Measurements from ENCODE around the gene ANKLE2. TPM values are rescaled to one million over a fixed set of nuclear protein-coding genes. Genes with fewer than 3 reads are reported as not detected.

The ANKLE2 gene
- polyA plus RNA-seq, 1 donor (not counting 4 experiments of a cell fraction or from before 2014, with no cell fraction given) = 109 TPM

DNA sequence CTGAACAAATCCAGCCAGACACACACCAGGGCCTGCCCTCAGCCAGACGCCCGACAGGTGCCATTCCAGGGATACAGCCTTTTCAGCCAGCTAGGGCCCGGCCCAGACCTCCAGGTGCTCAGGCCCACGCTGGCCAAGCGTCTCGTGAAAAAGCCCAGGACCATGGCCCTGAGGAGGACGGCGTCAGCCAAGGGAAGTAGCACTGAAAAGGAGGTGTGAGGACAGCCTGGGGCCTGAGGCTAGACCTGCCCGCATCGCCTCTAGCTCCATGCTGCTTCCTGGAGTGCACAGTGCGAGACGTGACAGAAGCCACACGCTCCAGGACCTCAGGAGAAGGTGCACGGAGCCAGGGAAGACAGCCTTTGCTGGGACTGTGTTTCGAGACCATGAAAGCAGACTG lies 37.2 kb upstream of the ANKLE2 start:
- Histone ChIP-seq H3K27me3 (ENCODE audit: control insufficient read depth, extremely low read depth, insufficient read depth, low read length) (no peaks in the 10 kb centered on the region), H3K4me2 (ENCODE audit: control insufficient read depth, extremely low read depth, insufficient read depth, low read depth, low read length) (no peak overlapping the region), H3K27ac (ENCODE audit: control insufficient read depth, insufficient read depth, low read length) (no peak overlapping the region), H3K4me3 (ENCODE audit: control insufficient read depth in 2 of 3, extremely low read depth in 1 of 3, insufficient read depth in 2 of 3, low read depth in 1 of 3, low read length in 3 of 3) (no peak overlapping the region), H3K9me3 (ENCODE audit: control insufficient read depth, low read depth, low read length) (no peaks in the 10 kb centered on the region), H3K36me3 (ENCODE audit: control insufficient read depth in 2 of 2, extremely low read depth in 1 of 2, insufficient read depth in 2 of 2, low read length in 2 of 2) (peaks cover 43 to 44% of the 10 kb centered on the region in 2 experiments), H3K9me1 (ENCODE audit: control insufficient read depth, extremely low read depth, insufficient read depth, low read length) (no peaks in the 10 kb centered on the region), H2AFZ (ENCODE audit: control insufficient read depth, low read length) (no peak overlapping the region), H3K4me1 (ENCODE audit: control insufficient read depth, extremely low read depth, insufficient read depth, low read length) (no peaks in the 10 kb centered on the region), H4K20me1 (ENCODE audit: control insufficient read depth, extremely low read depth, insufficient read depth, low read length) (peaks cover 3% of the 10 kb centered on the region), H3K9ac (ENCODE audit: control insufficient read depth, extremely low read depth, insufficient read depth, low read length) (no peak overlapping the region), H3K79me2 (ENCODE audit: control insufficient read depth, insufficient read depth, low read length) (peaks cover 11% of the 10 kb centered on the region)
- no peak for DNase-seq (ENCODE audit: low read depth, low spot score)
- TF ChIP-seq, protein P1, sequence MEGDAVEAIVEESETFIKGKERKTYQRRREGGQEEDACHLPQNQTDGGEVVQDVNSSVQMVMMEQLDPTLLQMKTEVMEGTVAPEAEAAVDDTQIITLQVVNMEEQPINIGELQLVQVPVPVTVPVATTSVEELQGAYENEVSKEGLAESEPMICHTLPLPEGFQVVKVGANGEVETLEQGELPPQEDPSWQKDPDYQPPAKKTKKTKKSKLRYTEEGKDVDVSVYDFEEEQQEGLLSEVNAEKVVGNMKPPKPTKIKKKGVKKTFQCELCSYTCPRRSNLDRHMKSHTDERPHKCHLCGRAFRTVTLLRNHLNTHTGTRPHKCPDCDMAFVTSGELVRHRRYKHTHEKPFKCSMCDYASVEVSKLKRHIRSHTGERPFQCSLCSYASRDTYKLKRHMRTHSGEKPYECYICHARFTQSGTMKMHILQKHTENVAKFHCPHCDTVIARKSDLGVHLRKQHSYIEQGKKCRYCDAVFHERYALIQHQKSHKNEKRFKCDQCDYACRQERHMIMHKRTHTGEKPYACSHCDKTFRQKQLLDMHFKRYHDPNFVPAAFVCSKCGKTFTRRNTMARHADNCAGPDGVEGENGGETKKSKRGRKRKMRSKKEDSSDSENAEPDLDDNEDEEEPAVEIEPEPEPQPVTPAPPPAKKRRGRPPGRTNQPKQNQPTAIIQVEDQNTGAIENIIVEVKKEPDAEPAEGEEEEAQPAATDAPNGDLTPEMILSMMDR (optimal IDR thresholded peaks at IDR 0.05 in 1 of 3, IDR thresholded peaks at IDR 0.05 in 1 of 3, conservative IDR thresholded peaks at IDR 0.05 in 1 of 3; ENCODE audit: extremely low read depth in 1 of 3, insufficient read depth in 2 of 3, low read length in 3 of 3) = no peak
- TF ChIP-seq EZH2 (IDR thresholded peaks at IDR 0.05; ENCODE audit: low read length) = no peak
- no peak for FAIRE-seq
- dilution Hi-C loops (cut with MboI; ENCODE audit: extremely low pct_ligation_motif_present, low sequenced_read_pairs) = no loop called here

DNA sequence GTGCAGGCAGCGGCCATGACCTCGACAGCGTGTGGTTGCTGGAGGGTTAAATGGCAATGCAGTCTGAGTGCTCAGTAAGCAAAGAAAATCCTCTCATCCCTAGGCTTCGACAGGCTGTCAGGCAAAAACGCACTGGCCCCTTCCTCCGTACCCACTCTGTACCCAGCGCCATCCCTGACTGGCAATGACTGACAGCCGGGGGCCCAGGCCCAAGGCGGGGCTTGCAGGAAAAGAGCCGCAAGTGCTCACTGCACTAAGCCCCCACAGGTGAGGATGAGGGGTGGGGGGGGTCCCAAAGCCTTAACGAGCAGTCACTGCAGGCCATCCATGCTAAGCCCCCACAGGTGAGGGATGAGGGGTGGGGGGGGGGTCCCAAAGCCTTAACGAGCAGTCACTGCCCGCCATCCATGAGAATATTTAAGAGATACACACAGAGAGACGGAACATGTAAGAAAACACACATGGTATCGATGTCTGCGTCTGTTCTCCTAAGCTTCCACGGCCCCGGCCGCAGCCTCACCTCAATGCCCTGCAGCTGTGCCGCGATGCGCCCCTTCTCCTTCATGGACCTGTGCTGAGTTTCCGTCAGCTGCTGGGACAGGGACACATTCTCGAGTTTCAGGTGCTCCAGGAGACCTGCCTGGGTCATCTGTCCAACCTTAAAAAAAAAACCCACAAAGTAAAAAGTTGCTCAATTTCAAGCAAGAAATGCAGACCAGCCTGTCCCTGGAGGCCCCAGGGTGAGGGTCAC lies 36.4 kb upstream of the ANKLE2 start:
- peaks cover 39 to 40% of the 10 kb centered on the region in 2 experiments for H3K36me3 ChIP-seq (ENCODE audit: control insufficient read depth in 2 of 2, extremely low read depth in 1 of 2, insufficient read depth in 2 of 2, low read length in 2 of 2)
- DNase-seq (ENCODE audit: low read depth, low spot score) (no peak), FAIRE-seq (no peak)
- H3K79me2 ChIP-seq (ENCODE audit: control insufficient read depth, insufficient read depth, low read length) = peaks cover 14% of the 10 kb centered on the region
- H3K27me3 ChIP-seq (ENCODE audit: control insufficient read depth, extremely low read depth, insufficient read depth, low read length) = no peaks in the 10 kb centered on the region
- H2AFZ ChIP-seq (ENCODE audit: control insufficient read depth, low read length) = no peak overlapping the region
- dilution Hi-C loops (cut with MboI; ENCODE audit: extremely low pct_ligation_motif_present, low sequenced_read_pairs) = no loop called here
- no peak overlapping the region for H3K27ac ChIP-seq (ENCODE audit: control insufficient read depth, insufficient read depth, low read length)
- H3K9me3 ChIP-seq (ENCODE audit: control insufficient read depth, low read depth, low read length) = no peaks in the 10 kb centered on the region
- no peak overlapping the region for H3K9ac ChIP-seq (ENCODE audit: control insufficient read depth, extremely low read depth, insufficient read depth, low read length)
- no peaks in the 10 kb centered on the region for H3K4me1 ChIP-seq (ENCODE audit: control insufficient read depth, extremely low read depth, insufficient read depth, low read length)
- no peak overlapping the region for H3K4me2 ChIP-seq (ENCODE audit: control insufficient read depth, extremely low read depth, insufficient read depth, low read depth, low read length)
- TF ChIP-seq, protein P1 (optimal IDR thresholded peaks at IDR 0.05 in 1 of 3, IDR thresholded peaks at IDR 0.05 in 1 of 3, conservative IDR thresholded peaks at IDR 0.05 in 1 of 3; ENCODE audit: extremely low read depth in 1 of 3, insufficient read depth in 2 of 3, low read length in 3 of 3) = no peak
- no peak for TF ChIP-seq EZH2 (IDR thresholded peaks at IDR 0.05; ENCODE audit: low read length)
- peaks cover 3% of the 10 kb centered on the region for H4K20me1 ChIP-seq (ENCODE audit: control insufficient read depth, extremely low read depth, insufficient read depth, low read length)
- no peaks in the 10 kb centered on the region for H3K9me1 ChIP-seq (ENCODE audit: control insufficient read depth, extremely low read depth, insufficient read depth, low read length)
- no peak overlapping the region for H3K4me3 ChIP-seq (ENCODE audit: control insufficient read depth in 2 of 3, extremely low read depth in 1 of 3, insufficient read depth in 2 of 3, low read depth in 1 of 3, low read length in 3 of 3)

Data from keratinocyte (primary cell).